Erythroblast (primary cell): ENCODE data around the gene RBM23.

Experiments
- GATA1 ChIP-seq: IDR thresholded peaks from 2 replicates; pipeline ENCODE4 v1.6.1; 2011; ENCODE audit warnings: low read depth, mild to moderate bottlenecking, control low read depth, low read length, moderate library complexity
- POLR2A ChIP-seq: IDR thresholded peaks from 2 replicates; pipeline ENCODE4 v1.6.1; 2011; ENCODE audit warnings: mild to moderate bottlenecking, low read length

DNA sequence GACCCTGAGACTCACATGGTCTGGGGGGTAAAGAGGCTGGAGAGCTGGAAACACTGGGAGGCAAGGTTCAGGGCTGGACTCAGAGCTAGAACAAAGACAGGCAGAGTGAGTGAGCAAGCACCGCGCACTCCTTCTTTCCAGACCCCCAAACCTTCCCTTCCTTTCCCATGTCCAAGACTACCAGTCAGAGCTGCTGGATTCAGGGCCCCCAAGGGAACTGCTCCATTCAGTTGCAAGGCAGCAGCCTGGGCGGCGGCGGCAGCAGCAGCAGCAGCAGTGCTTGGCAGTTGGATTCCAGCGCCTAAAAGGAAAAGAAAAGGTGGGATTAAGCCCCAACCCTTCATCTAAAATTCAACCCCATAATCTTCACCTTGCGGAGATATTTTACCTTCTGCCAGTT lies 17.1 kb downstream of the RBM23 start:
- TF ChIP-seq POLR2A (no peak), GATA1 (no peak)
